ENCODE measurements around the gene IRF5. TPM values are rescaled to one million over a fixed set of nuclear protein-coding genes. Genes with fewer than 3 reads are reported as not detected.
"Not testable (repeated sequence)": the region's sequence is repeated elsewhere in the genome, so short reads cannot be mapped to it uniquely, and the experiment has no call there.

Gene IRF5
- total RNA-seq, 2 donors from 2014 or later, result 5.0 to 9.7 TPM

DNA sequence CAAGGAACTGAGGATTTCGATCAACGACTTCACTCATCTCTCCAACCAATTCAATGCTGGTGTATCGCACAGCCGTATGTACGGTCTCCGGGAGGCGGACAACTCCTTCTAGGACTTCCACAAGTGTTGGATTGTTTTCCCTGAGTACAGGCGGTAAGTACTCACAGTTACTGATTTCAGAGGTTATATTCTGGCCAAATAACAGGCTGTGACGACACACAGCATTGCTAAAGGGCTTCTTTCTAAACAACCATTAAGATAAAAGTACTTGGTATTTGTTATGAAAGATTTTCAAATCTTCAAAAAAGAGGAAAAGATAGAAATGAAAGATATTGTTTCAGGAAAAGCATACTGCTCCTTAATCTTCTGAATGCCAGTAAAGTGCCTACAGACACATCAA, 52.2 kb downstream of the IRF5 start:
- Histone ChIP-seq H3K9ac (ENCODE audit: low read depth in 2 of 2, low read length in 2 of 2) (no peak overlapping the region), H3K4me3 (no peak overlapping the region), H3K9me3 (no peaks in the 10 kb centered on the region), H3K4me1 (no peaks in the 10 kb centered on the region), H3K27ac (no peak overlapping the region), H3K27me3 (no peaks in the 10 kb centered on the region), H3K36me3 (no peaks in the 10 kb centered on the region)
- no peak for DNase-seq
- TF ChIP-seq, protein P1, sequence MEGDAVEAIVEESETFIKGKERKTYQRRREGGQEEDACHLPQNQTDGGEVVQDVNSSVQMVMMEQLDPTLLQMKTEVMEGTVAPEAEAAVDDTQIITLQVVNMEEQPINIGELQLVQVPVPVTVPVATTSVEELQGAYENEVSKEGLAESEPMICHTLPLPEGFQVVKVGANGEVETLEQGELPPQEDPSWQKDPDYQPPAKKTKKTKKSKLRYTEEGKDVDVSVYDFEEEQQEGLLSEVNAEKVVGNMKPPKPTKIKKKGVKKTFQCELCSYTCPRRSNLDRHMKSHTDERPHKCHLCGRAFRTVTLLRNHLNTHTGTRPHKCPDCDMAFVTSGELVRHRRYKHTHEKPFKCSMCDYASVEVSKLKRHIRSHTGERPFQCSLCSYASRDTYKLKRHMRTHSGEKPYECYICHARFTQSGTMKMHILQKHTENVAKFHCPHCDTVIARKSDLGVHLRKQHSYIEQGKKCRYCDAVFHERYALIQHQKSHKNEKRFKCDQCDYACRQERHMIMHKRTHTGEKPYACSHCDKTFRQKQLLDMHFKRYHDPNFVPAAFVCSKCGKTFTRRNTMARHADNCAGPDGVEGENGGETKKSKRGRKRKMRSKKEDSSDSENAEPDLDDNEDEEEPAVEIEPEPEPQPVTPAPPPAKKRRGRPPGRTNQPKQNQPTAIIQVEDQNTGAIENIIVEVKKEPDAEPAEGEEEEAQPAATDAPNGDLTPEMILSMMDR (IDR thresholded peaks at IDR 0.05), result no peak
- intact Hi-C loops (cut with DNase I), result no loop called here

DNA sequence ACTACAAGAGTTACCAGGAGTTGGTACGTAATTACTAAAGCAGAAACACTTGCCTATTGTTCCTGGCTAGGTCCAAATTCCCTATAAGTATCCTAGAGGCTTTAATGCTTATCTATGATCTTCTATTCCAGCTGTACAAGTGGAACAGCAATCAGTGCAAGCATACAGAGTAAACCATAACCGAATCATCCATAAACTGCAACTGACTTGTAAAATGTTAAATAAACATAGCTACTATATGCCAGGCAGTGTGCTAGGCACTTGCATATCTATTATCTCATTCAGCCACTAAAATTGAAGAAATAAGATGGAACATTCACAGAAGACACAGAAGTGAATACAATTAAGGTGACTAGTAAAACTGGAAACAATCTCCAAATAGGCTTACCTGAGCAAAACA, 55.7 kb downstream of the IRF5 start:
- no peak for DNase-seq
- intact Hi-C loops (cut with DNase I), result no loop called here

DNA sequence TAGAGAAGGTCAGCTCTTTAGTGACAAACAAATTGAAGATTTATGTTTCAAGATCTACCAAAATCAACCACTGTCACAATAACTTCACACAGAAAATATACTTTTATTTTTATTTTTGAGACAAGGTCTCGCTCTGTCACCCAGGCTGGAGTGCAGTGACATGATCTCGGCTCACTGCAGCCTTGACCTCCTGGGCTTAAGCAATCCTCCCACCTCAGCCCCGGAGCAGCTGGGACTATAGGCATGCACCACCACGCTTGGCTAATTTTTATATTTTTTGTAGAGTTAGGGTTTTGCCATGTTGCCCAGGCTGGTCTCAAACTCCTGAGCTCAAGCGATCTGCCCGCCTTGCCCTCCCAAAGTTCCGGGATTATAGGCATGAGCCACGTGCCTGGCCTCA, 56.8 kb downstream of the IRF5 start:
- intact Hi-C loops (cut with DNase I); H3K4me1 ChIP-seq; DNase-seq; H3K36me3 ChIP-seq; H3K27me3 ChIP-seq; H3K4me3 ChIP-seq; H3K9me3 ChIP-seq; H3K27ac ChIP-seq; H3K9ac ChIP-seq (ENCODE audit: low read depth in 2 of 2, low read length in 2 of 2): not testable (repeated sequence)

More for the DNA sequence above, 55.7 kb downstream of the IRF5 start:
- no peak overlapping the region for H3K9ac ChIP-seq (ENCODE audit: low read depth in 2 of 2, low read length in 2 of 2)
- no peak overlapping the region for H3K27ac ChIP-seq
- H3K9me3 ChIP-seq, result no peaks in the 10 kb centered on the region
- no peaks in the 10 kb centered on the region for H3K4me1 ChIP-seq
- TF ChIP-seq, protein P1 (IDR thresholded peaks at IDR 0.05), result no peak
- no peaks in the 10 kb centered on the region for H3K27me3 ChIP-seq
- no peak overlapping the region for H3K4me3 ChIP-seq
- H3K36me3 ChIP-seq, result no peaks in the 10 kb centered on the region

DNA sequence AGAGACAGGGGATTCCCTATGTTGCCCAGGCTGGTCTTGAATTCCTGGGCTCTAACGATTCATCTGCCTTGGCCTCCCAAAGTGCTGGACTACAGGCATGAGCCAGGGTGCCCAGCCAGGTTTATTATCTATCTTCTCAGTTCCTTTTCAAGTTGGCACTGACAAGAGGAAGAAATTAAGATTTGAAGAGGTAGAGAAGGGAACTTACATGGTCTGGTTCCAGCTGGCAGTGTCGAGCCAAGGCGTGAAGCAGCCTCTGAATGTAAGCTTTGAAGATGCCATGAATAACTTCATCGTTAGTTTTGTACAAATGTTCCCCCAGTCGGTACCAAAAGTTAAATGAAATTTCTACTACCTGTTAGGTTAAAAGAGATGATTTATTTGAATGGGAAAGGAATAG, 59.5 kb downstream of the IRF5 start:
- no peaks in the 10 kb centered on the region for H3K4me1 ChIP-seq
- H3K36me3 ChIP-seq, result no peaks in the 10 kb centered on the region
- no peak overlapping the region for H3K27ac ChIP-seq
- no peak overlapping the region for H3K9ac ChIP-seq (ENCODE audit: low read depth in 2 of 2, low read length in 2 of 2)
- no peaks in the 10 kb centered on the region for H3K27me3 ChIP-seq
- intact Hi-C loops (cut with DNase I), result no loop called here
- H3K9me3 ChIP-seq, result no peaks in the 10 kb centered on the region
- TF ChIP-seq, protein P1 (IDR thresholded peaks at IDR 0.05), result no peak
- no peak overlapping the region for H3K4me3 ChIP-seq
- DNase-seq, result no peak

Other genes with a start within 250 kb of the IRF5 start
- gene CALU, start 198.6 kb upstream of the IRF5 start, total RNA-seq, result 10 to 100 TPM; 47.9 to 63.8 TPM
- gene OPN1SW, start 162.1 kb upstream of the IRF5 start, total RNA-seq, result not detected
- 1 to 10 TPM in 1 of 2 donors, under 1 TPM in 1; 0.64 to 5.8 TPM for gene CCDC136, start 146.0 kb upstream of the IRF5 start, total RNA-seq
- gene FLNC, start 107.5 kb upstream of the IRF5 start, total RNA-seq, result 10 to 100 TPM in 1 of 2 donors, 1 to 10 TPM in 1; 4.5 to 88.6 TPM
- 100 to 1,000 TPM in 1 of 2 donors, 10 to 100 TPM in 1; 94.4 to 105 TPM for gene ATP6V1F, start 75.1 kb upstream of the IRF5 start, total RNA-seq
- 1 to 10 TPM in 1 of 2 donors, under 1 TPM in 1; 0.64 to 1.1 TPM for gene KCP, start 27.2 kb upstream of the IRF5 start, total RNA-seq
- gene TNPO3, start 117.2 kb downstream of the IRF5 start, total RNA-seq, result 10 to 100 TPM; 36.8 to 46.6 TPM
- gene TSPAN33, start 206.8 kb downstream of the IRF5 start, total RNA-seq, result 1 to 10 TPM; 3.8 to 9.7 TPM